Adrenal gland (tissue), 5 donors: ENCODE data around the gene HOMER1.

Experiments used
- POLR2A ChIP-seq, 2 donors: fragments of 450-650 bp; IDR thresholded peaks; one replicate each; pipeline ENCODE4 v1.6.1; 2017; ENCODE audit warnings: antibody characterized with exemption in 2 of 2, mild to moderate bottlenecking in 2 of 2, moderate library complexity in 1 of 2
- TF ChIP-seq, protein P1 (sequence below), 6 experiments: fragments of 450-650 bp in 4 of 6; fragments of 200-600 bp in 2 of 6; sonication (generic) in 1 of 6; IDR thresholded peaks; 1 replicate in 5 of 6; 2 replicates in 1 of 6; pipeline versions ENCODE4 v1.5.1 to v1.8.0; 2016 to 2021; ENCODE audit warnings: antibody characterized with exemption in 6 of 6, mild to moderate bottlenecking in 2 of 6, moderate library complexity in 1 of 6
- donor health status: DM: no; HTN: no; CAD: no.

DNA sequence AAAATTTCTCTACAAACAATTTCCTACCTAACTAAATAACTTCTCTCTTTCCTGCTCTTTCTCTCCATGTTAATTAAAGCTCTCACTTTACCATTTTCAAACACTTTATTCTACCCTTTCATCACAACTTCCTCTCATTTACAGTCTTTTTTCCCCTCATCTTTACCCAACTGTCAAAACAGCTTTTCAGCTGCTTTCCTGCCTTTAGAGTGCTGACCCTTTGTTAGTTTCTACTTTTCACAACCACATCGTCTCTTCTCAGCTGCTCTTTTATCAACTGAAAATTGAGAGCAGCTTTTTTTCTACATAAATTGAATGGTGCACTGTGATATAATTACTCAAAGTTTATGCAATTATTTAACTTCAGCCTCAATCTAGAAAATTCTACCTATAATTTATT is 3.1 kb upstream of the HOMER1 start:
- TF ChIP-seq, protein P1, sequence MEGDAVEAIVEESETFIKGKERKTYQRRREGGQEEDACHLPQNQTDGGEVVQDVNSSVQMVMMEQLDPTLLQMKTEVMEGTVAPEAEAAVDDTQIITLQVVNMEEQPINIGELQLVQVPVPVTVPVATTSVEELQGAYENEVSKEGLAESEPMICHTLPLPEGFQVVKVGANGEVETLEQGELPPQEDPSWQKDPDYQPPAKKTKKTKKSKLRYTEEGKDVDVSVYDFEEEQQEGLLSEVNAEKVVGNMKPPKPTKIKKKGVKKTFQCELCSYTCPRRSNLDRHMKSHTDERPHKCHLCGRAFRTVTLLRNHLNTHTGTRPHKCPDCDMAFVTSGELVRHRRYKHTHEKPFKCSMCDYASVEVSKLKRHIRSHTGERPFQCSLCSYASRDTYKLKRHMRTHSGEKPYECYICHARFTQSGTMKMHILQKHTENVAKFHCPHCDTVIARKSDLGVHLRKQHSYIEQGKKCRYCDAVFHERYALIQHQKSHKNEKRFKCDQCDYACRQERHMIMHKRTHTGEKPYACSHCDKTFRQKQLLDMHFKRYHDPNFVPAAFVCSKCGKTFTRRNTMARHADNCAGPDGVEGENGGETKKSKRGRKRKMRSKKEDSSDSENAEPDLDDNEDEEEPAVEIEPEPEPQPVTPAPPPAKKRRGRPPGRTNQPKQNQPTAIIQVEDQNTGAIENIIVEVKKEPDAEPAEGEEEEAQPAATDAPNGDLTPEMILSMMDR (IDR thresholded peaks at IDR 0.05), result no peak
- TF ChIP-seq POLR2A (IDR thresholded peaks at IDR 0.05), result no peak
